Osteoblast (primary cell): Measurements from ENCODE around the gene HHAT. TPM values are rescaled to one million over a fixed set of nuclear protein-coding genes. Genes with fewer than 3 reads are reported as not detected.

Source experiments
- DNase-seq: peaks from one replicate; pipeline ENCODE4 v3.0.0; 2011; ENCODE audit warnings: low spot score, mixed read lengths; ENCODE audit not compliant: insufficient read length; ENCODE audit errors: missing footprints
- H2AFZ ChIP-seq: 2 replicates; pipeline ENCODE4 v1.6.0; 2011; ENCODE audit warnings: mild to moderate bottlenecking, low read length
- H3K27ac ChIP-seq: 2 replicates; pipeline ENCODE4 v1.5.1; 2011; ENCODE audit warnings: mild to moderate bottlenecking, low read depth, low read length, moderate library complexity
- H3K27me3 ChIP-seq: 2 replicates; pipeline ENCODE4 v1.6.0; 2012; ENCODE audit warnings: mild to moderate bottlenecking, control low read depth, inconsistent platforms, low read length, moderate library complexity; ENCODE audit not compliant: insufficient read depth
- H3K36me3 ChIP-seq: 2 replicates; pipeline ENCODE4 v1.5.1; 2011; ENCODE audit warnings: mild to moderate bottlenecking, low read length, control low read depth, moderate library complexity; ENCODE audit not compliant: insufficient read depth
- H3K4me1 ChIP-seq: 2 replicates; pipeline ENCODE4 v1.5.1; 2011; ENCODE audit warnings: mild to moderate bottlenecking, low read length, control low read depth, moderate library complexity; ENCODE audit not compliant: insufficient read depth
- H3K4me2 ChIP-seq: 2 replicates; pipeline ENCODE4 v1.6.0; 2011; ENCODE audit warnings: mild to moderate bottlenecking, low read length; ENCODE audit not compliant: insufficient read depth
- H3K4me3 ChIP-seq: fragments of 200-600 bp; sonication (generic); 3 replicates; pipeline ENCODE4 v1.5.1; 2012; ENCODE audit warnings: mild to moderate bottlenecking, low read length, inconsistent platforms; ENCODE audit not compliant: insufficient read depth
- H3K79me2 ChIP-seq: 2 replicates; pipeline ENCODE4 v1.6.0; 2012; ENCODE audit warnings: mild to moderate bottlenecking, low read length, control low read depth, inconsistent platforms; ENCODE audit not compliant: insufficient read depth
- H3K9me3 ChIP-seq: 2 replicates; pipeline ENCODE4 v1.5.1; 2011; ENCODE audit warnings: low read depth, low read length, control low read depth
- H4K20me1 ChIP-seq: 2 replicates; pipeline ENCODE4 v1.6.0; 2012; ENCODE audit warnings: mild to moderate bottlenecking, low read length, control low read depth; ENCODE audit not compliant: insufficient read depth
- total RNA-seq: library from RNA; depleted of rRNA; stranded (reverse); fragments of >200 nt; gene quantifications from 2 replicates; pipeline ENCODE4 v1.2.3, GENCODE V29; 2012
- TF ChIP-seq, protein P1 (sequence below): IDR thresholded peaks from 2 replicates; pipeline ENCODE4 v1.5.1; 2011; ENCODE audit warnings: mild to moderate bottlenecking, low read depth, low read length, moderate library complexity; ENCODE audit errors: extremely low read depth

HHAT gene
- total RNA-seq, 1 donor: 5.1 TPM

DNA sequence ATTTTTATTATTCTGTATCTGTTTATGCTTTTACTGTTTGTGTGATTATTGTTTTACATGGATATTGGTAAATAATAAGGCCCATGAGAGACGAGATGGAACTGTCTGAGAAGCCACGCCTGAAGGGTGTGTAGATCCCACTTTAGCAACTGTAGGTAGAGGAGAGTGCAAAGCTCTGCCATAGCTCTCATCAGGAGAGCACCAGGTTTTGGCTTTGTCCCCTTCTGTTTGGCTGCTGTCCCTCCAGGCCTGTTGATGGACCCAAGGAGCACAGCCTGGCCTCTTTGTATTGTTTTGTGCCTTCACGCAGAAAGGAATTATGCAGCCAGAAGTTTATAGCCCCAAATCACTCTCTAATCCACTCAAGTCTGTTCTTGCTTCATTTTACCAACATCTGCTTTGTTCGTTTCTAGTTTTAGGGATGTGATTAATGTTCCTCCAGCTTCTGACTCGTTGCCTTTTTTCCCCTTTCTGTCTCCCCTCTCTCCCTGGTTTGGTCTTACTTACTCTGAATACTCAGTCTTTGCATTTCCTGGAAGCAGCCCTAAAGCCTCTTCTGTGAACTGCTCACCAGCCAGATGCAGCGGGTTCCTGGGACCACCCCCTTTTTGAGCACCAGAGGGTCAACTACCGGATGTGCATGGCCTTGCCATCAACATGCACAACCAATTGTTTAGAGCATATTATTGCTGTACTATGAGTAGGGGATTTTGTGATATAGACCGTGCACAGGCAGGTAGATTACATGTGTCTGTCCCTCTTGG, 127.3 kb downstream of the HHAT start:
- no peaks in the 10 kb centered on the region for H3K27me3 ChIP-seq
- no peak overlapping the region for H3K4me2 ChIP-seq
- no peak overlapping the region for H3K4me3 ChIP-seq
- no peaks in the 10 kb centered on the region for H3K79me2 ChIP-seq
- H3K4me1 ChIP-seq: no peaks in the 10 kb centered on the region
- TF ChIP-seq, protein P1, sequence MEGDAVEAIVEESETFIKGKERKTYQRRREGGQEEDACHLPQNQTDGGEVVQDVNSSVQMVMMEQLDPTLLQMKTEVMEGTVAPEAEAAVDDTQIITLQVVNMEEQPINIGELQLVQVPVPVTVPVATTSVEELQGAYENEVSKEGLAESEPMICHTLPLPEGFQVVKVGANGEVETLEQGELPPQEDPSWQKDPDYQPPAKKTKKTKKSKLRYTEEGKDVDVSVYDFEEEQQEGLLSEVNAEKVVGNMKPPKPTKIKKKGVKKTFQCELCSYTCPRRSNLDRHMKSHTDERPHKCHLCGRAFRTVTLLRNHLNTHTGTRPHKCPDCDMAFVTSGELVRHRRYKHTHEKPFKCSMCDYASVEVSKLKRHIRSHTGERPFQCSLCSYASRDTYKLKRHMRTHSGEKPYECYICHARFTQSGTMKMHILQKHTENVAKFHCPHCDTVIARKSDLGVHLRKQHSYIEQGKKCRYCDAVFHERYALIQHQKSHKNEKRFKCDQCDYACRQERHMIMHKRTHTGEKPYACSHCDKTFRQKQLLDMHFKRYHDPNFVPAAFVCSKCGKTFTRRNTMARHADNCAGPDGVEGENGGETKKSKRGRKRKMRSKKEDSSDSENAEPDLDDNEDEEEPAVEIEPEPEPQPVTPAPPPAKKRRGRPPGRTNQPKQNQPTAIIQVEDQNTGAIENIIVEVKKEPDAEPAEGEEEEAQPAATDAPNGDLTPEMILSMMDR: no peak
- H3K36me3 ChIP-seq: no peaks in the 10 kb centered on the region
- H3K9me3 ChIP-seq: no peaks in the 10 kb centered on the region
- H3K27ac ChIP-seq: no peak overlapping the region
- no peak overlapping the region for H2AFZ ChIP-seq
- no peaks in the 10 kb centered on the region for H4K20me1 ChIP-seq
- peak; percentile 13 for DNase-seq

- Histone ChIP-seq H2AFZ (no peak overlapping the region), H3K4me1 (no peaks in the 10 kb centered on the region), H3K27ac (no peak overlapping the region), H3K79me2 (no peaks in the 10 kb centered on the region), H3K9me3 (no peaks in the 10 kb centered on the region), H4K20me1 (no peaks in the 10 kb centered on the region), H3K4me2 (no peak overlapping the region), H3K36me3 (no peaks in the 10 kb centered on the region), H3K27me3 (no peaks in the 10 kb centered on the region), H3K4me3 (no peak overlapping the region)
- TF ChIP-seq, protein P1: no peak
- peak; percentile 13 for DNase-seq
These were observed 128.1 kb downstream of the HHAT start for GRCh38 chr1:210456731-210457255.

GRCh38 chr1:210457568-210457967, 128.9 kb downstream of the HHAT start:
- Histone ChIP-seq H3K4me2 (no peak overlapping the region), H3K4me1 (no peaks in the 10 kb centered on the region), H3K36me3 (no peaks in the 10 kb centered on the region), H3K27ac (no peak overlapping the region), H3K79me2 (no peaks in the 10 kb centered on the region), H2AFZ (no peak overlapping the region), H3K9me3 (no peaks in the 10 kb centered on the region), H3K4me3 (no peak overlapping the region), H4K20me1 (no peaks in the 10 kb centered on the region), H3K27me3 (no peaks in the 10 kb centered on the region)
- no peak for DNase-seq
- TF ChIP-seq, protein P1: no peak

DNA sequence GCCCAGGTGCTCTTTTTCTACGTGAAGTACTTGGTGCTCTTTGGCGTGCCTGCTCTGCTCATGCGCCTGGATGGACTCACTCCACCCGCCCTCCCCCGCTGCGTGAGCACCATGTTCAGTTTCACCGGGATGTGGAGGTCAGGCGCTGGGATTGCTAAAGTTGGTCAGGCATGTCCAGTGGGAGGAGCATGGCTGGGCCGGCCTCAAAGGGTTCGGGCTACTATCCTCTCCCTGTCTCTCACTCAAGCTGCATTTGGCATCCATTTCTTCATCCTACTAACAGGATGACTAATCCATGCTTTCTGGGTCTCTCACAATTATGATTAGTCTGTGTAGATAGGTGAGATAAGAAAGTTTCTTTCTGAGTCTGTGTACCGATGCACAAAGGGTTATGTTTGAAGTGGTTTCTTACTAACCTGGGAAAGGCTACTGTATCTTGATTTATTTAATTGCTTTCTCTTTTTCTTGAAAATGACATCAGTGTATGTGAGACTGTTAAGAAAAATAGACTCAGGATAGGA, 135.9 kb downstream of the HHAT start:
- no peak for DNase-seq
- Histone ChIP-seq H2AFZ (no peak overlapping the region), H3K27ac (no peak overlapping the region), H3K4me2 (no peak overlapping the region), H4K20me1 (no peaks in the 10 kb centered on the region), H3K4me3 (no peak overlapping the region), H3K27me3 (no peaks in the 10 kb centered on the region), H3K79me2 (no peaks in the 10 kb centered on the region), H3K9me3 (no peaks in the 10 kb centered on the region), H3K36me3 (no peaks in the 10 kb centered on the region), H3K4me1 (no peaks in the 10 kb centered on the region)
- TF ChIP-seq, protein P1: no peak
